ENCODE measurements around the gene CYREN.
"Not testable (repeated sequence)": the region's sequence is repeated elsewhere in the genome, so short reads cannot be mapped to it uniquely, and the experiment has no call there.

CYREN gene

GRCh38 chr7:135147341-135147898 lies 23.1 kb downstream of the CYREN start:
- Histone ChIP-seq H3K4me3 (ENCODE audit: severe bottlenecking) (peak overlapping the region; percentile 21), H3K36me3 (ENCODE audit: low read depth) (no peaks in the 10 kb centered on the region), H3K27ac (ENCODE audit: poor library complexity, severe bottlenecking) (no peak overlapping the region), H3K4me1 (ENCODE audit: insufficient read depth, poor library complexity, severe bottlenecking) (no peaks in the 10 kb centered on the region), H3K27me3 (ENCODE audit: insufficient read depth, poor library complexity, severe bottlenecking) (no peaks in the 10 kb centered on the region), H3K9me3 (ENCODE audit: severe bottlenecking) (no peaks in the 10 kb centered on the region)
- no peak for TF ChIP-seq CTCF (IDR thresholded peaks at IDR 0.05; ENCODE audit: poor library complexity, severe bottlenecking)
- DNase-seq (ENCODE audit: low spot score) = no peak
- ATAC-seq (ENCODE audit: low read depth) = peak; percentile 33; the same call in 2 of the 3 replicates

GRCh38 chr7:135143885-135144668 lies 26.4 kb downstream of the CYREN start:
- TF ChIP-seq CTCF (IDR thresholded peaks at IDR 0.05; ENCODE audit: poor library complexity, severe bottlenecking) = no peak
- ATAC-seq (ENCODE audit: low read depth) = no peak
- Histone ChIP-seq H3K27me3 (ENCODE audit: insufficient read depth, poor library complexity, severe bottlenecking) (no peaks in the 10 kb centered on the region), H3K9me3 (ENCODE audit: severe bottlenecking) (no peaks in the 10 kb centered on the region), H3K4me3 (ENCODE audit: severe bottlenecking) (no peak overlapping the region), H3K4me1 (ENCODE audit: insufficient read depth, poor library complexity, severe bottlenecking) (no peaks in the 10 kb centered on the region), H3K36me3 (ENCODE audit: low read depth) (no peaks in the 10 kb centered on the region), H3K27ac (ENCODE audit: poor library complexity, severe bottlenecking) (no peak overlapping the region)
- DNase-seq (ENCODE audit: low spot score) = no peak

GRCh38 chr7:135129579-135129978 lies 40.9 kb downstream of the CYREN start:
- no peaks in the 10 kb centered on the region for H3K4me1 ChIP-seq (ENCODE audit: insufficient read depth, poor library complexity, severe bottlenecking)
- TF ChIP-seq CTCF (IDR thresholded peaks at IDR 0.05; ENCODE audit: poor library complexity, severe bottlenecking) = no peak

GRCh38 chr7:135128931-135129330 lies 41.6 kb downstream of the CYREN start:
- no peak overlapping the region for H3K4me3 ChIP-seq (ENCODE audit: severe bottlenecking)
- H3K9me3 ChIP-seq (ENCODE audit: severe bottlenecking) = no peaks in the 10 kb centered on the region
- no peaks in the 10 kb centered on the region for H3K27me3 ChIP-seq (ENCODE audit: insufficient read depth, poor library complexity, severe bottlenecking)
- no peak overlapping the region for H3K27ac ChIP-seq (ENCODE audit: poor library complexity, severe bottlenecking)
- ATAC-seq (ENCODE audit: low read depth) (no peak), DNase-seq (ENCODE audit: low spot score) (no peak)
- no peak for TF ChIP-seq CTCF (IDR thresholded peaks at IDR 0.05; ENCODE audit: poor library complexity, severe bottlenecking)
- no peaks in the 10 kb centered on the region for H3K36me3 ChIP-seq (ENCODE audit: low read depth)
- H3K4me1 ChIP-seq (ENCODE audit: insufficient read depth, poor library complexity, severe bottlenecking) = no peaks in the 10 kb centered on the region

More at GRCh38 chr7:135129579-135129978, 40.9 kb downstream of the CYREN start:
- DNase-seq (ENCODE audit: low spot score) = no peak
- no peak for ATAC-seq (ENCODE audit: low read depth)
- Histone ChIP-seq H3K27me3 (ENCODE audit: insufficient read depth, poor library complexity, severe bottlenecking) (no peaks in the 10 kb centered on the region), H3K4me3 (ENCODE audit: severe bottlenecking) (no peak overlapping the region), H3K27ac (ENCODE audit: poor library complexity, severe bottlenecking) (no peak overlapping the region), H3K9me3 (ENCODE audit: severe bottlenecking) (no peaks in the 10 kb centered on the region), H3K36me3 (ENCODE audit: low read depth) (no peaks in the 10 kb centered on the region)

- H3K4me1 ChIP-seq (ENCODE audit: insufficient read depth, poor library complexity, severe bottlenecking); H3K9me3 ChIP-seq (ENCODE audit: severe bottlenecking); H3K36me3 ChIP-seq (ENCODE audit: low read depth); H3K27me3 ChIP-seq (ENCODE audit: insufficient read depth, poor library complexity, severe bottlenecking); ATAC-seq (ENCODE audit: low read depth); H3K27ac ChIP-seq (ENCODE audit: poor library complexity, severe bottlenecking); H3K4me3 ChIP-seq (ENCODE audit: severe bottlenecking); DNase-seq (ENCODE audit: low spot score): not testable (repeated sequence)
These were observed 45.9 kb downstream of the CYREN start for GRCh38 chr7:135124631-135125030.

Measured in RWPE2 (cell line).